Small intestine (tissue), 16 donors: ENCODE data around the gene SULT1A2. TPM values are rescaled to one million over a fixed set of nuclear protein-coding genes. Genes with fewer than 3 reads are reported as not detected.
"Not testable (repeated sequence)": the region's sequence is repeated elsewhere in the genome, so short reads cannot be mapped to it uniquely, and the experiment has no call there.

Experiments used
- DNase-seq, 2 donors: peaks; one replicate each; pipeline versions ENCODE4 v3.0.0 to v3.0.0-alpha.2; 2013
- FAIRE-seq: peaks from 2 replicates; lab custom pipeline; 2012; peaks lifted over from hg19 to GRCh38; lab: Jason Lieb, UNC
- H3K27ac ChIP-seq, 3 donors: one replicate each; pipeline ENCODE4 v1.5.1; 2013; ENCODE audit warnings: low read length in 2 of 3, mild to moderate bottlenecking in 2 of 3, control low read depth in 1 of 3, inconsistent platforms in 1 of 3, low read depth in 1 of 3, moderate library complexity in 1 of 3
- H3K27me3 ChIP-seq, 3 donors: one replicate each; pipeline ENCODE4 v1.6.1; 2013; ENCODE audit warnings: low read length in 3 of 3, inconsistent platforms in 1 of 3; ENCODE audit not compliant: control insufficient read depth in 3 of 3, insufficient read depth in 3 of 3
- H3K36me3 ChIP-seq, 3 donors: one replicate each; pipeline ENCODE4 v1.6.1; 2013; ENCODE audit warnings: low read length in 3 of 3, inconsistent platforms in 1 of 3, low read depth in 1 of 3, mild to moderate bottlenecking in 1 of 3, moderate library complexity in 1 of 3; ENCODE audit not compliant: control insufficient read depth in 3 of 3, insufficient read depth in 2 of 3
- H3K4me1 ChIP-seq, 3 donors: one replicate each; pipeline ENCODE4 v1.6.1; 2013; ENCODE audit warnings: low read length in 2 of 3, inconsistent platforms in 1 of 3, low read depth in 1 of 3, mild to moderate bottlenecking in 1 of 3, moderate library complexity in 1 of 3; ENCODE audit not compliant: control insufficient read depth in 3 of 3, insufficient read depth in 2 of 3
- H3K4me3 ChIP-seq, 3 donors: one replicate each; pipeline ENCODE4 v1.5.1; 2013; ENCODE audit warnings: low read length in 3 of 3, control low read depth in 1 of 3, inconsistent platforms in 1 of 3, low read depth in 1 of 3, mild to moderate bottlenecking in 1 of 3, moderate library complexity in 1 of 3
- H3K9me3 ChIP-seq, 2 donors: one replicate each; pipeline ENCODE4 v1.6.1; 2013; ENCODE audit warnings: low read depth in 1 of 2, low read length in 1 of 2; ENCODE audit not compliant: control insufficient read depth in 2 of 2, insufficient read depth in 1 of 2
- WGBS, 3 donors: extraction: QIAGEN DNeasy Blood & Tissue Kit; methylation state at CpG; one replicate each; pipeline ENCODE4 v1.1.7; 2013; 5-methylcytosine and 5-hydroxymethylcytosine counted together
- long read RNA-seq, 10 donors: transcript quantifications; one replicate each; lab custom pipeline, GENCODE V29; 2026
- polyA plus RNA-seq, 4 donors: library from polyadenylated mRNA; stranded (reverse) in 3 of 4; unstranded in 1 of 4; fragments of 200-250 nt in 3 of 4; fragments of 120-200 nt in 1 of 4; gene quantifications; one replicate each; pipeline versions ENCODE4 v1.2.1 to v1.2.3, GENCODE V29; 2013
- donor health status: healthy with polysubstance abuse.
- donor health status: control.
- donor health status: control.
- donor health status: Bipolar disorder and iron deficiency.
- donor health status: healthy.

The SULT1A2 gene
- polyA plus RNA-seq = 100 to 1,000 TPM in 2 of 4 donors, 10 to 100 TPM in 1, 1 to 10 TPM in 1; 6.5 to 321 (median 123) TPM
- long read RNA-seq, donor 1 = 0 reads
- long read RNA-seq, donor 2, partial matches to known transcripts = 0 of 1 reads
- long read RNA-seq, donor 2, other reads (novel, unspliced or antisense) = 0 of 1 reads
- long read RNA-seq, donor 3 = 0 reads
- long read RNA-seq, donor 4 = 0 reads
- long read RNA-seq, donor 5 = 0 reads
- long read RNA-seq, donor 6 = 0 reads
- long read RNA-seq, donor 7 = 0 reads
- long read RNA-seq, donor 8 = 0 reads
- long read RNA-seq, donor 9 = 0 reads
- long read RNA-seq, donor 10 = 0 reads

GRCh38 chr16:28596840-28597691 lies at the start of gene SULT1A2:
SULT1A2 (minus strand) TSS chr16:28597050; CDS start chr16:28595930, 1,120 bp downstream.
- no peaks in the 10 kb centered on the region for H3K27me3 ChIP-seq
- 15 to 33% (median 29%) methylated on average over 11 of the region's 11 CpGs for WGBS, 3 donors
- H3K27ac ChIP-seq = peak within 1 kb of the TSS; percentile 71 to 85 (median 83)
- peaks cover 0 to 25% (median 0%) of the 10 kb centered on the region in 3 donors for H3K36me3 ChIP-seq
- FAIRE-seq (no peak), DNase-seq (peak; percentile 88 to 95)
- H3K4me3 ChIP-seq = peak within 1 kb of the TSS in 2 of 3 donors; percentile 39 to 51
- peaks cover 0 to 28% (median 2%) of the 10 kb centered on the region in 3 donors for H3K4me1 ChIP-seq
- no peaks in the 10 kb centered on the region for H3K9me3 ChIP-seq

GRCh38 chr16:28639959-28640358 lies 43.1 kb upstream of the SULT1A2 start:
- WGBS, 3 donors = 49 to 79% (median 60%) methylated on average over 1 to 2 of the region's 2 CpGs
- not testable (repeated sequence) for DNase-seq, H3K4me1 ChIP-seq, FAIRE-seq, H3K36me3 ChIP-seq, H3K4me3 ChIP-seq, H3K27me3 ChIP-seq, H3K9me3 ChIP-seq
- peak overlapping the region in 1 of 3 donors; percentile 44 for H3K27ac ChIP-seq

GRCh38 chr16:28638359-28638758 lies 41.5 kb upstream of the SULT1A2 start:
- not testable (repeated sequence) for H3K4me1 ChIP-seq, H3K27ac ChIP-seq, H3K27me3 ChIP-seq, DNase-seq, H3K36me3 ChIP-seq, FAIRE-seq, H3K4me3 ChIP-seq, H3K9me3 ChIP-seq
- WGBS, 3 donors = 75 to 96% (median 89%) methylated on average over 3 to 4 of the region's 5 CpGs

GRCh38 chr16:28637765-28638164 lies 40.9 kb upstream of the SULT1A2 start, which contains the start of gene NPIPB8:
NPIPB8 (plus strand) TSS chr16:28638065; CDS start chr16:28638361, 296 bp downstream.
- not testable (repeated sequence) for DNase-seq, H3K36me3 ChIP-seq, H3K9me3 ChIP-seq, FAIRE-seq, H3K4me1 ChIP-seq, H3K27ac ChIP-seq, H3K4me3 ChIP-seq, H3K27me3 ChIP-seq
- WGBS, 3 donors = no CpG with 5 or more reads among the region's 1 CpG

GRCh38 chr16:28636093-28636823 lies 39.4 kb upstream of the SULT1A2 start:
- H3K4me1 ChIP-seq, H3K27me3 ChIP-seq, H3K27ac ChIP-seq, H3K36me3 ChIP-seq, H3K4me3 ChIP-seq, DNase-seq, FAIRE-seq, H3K9me3 ChIP-seq: not testable (repeated sequence)
- 35 to 58% (median 39%) methylated on average over 5 of the region's 5 CpGs for WGBS, 3 donors

GRCh38 chr16:28630905-28631304 lies 34.1 kb upstream of the SULT1A2 start:
- FAIRE-seq, H3K27me3 ChIP-seq, DNase-seq, H3K36me3 ChIP-seq, H3K9me3 ChIP-seq, H3K27ac ChIP-seq, H3K4me1 ChIP-seq, H3K4me3 ChIP-seq: not testable (repeated sequence)
- WGBS, 3 donors = 70 to 80% (median 73%) methylated on average over 4 of the region's 5 CpGs

- Histone ChIP-seq H3K36me3 (peaks cover 0 to 20% (median 0%) of the 10 kb centered on the region in 3 donors), H3K4me3 (peak overlapping the region; percentile 40 to 66 (median 50)), H3K27me3 (no peaks in the 10 kb centered on the region), H3K27ac (peak overlapping the region in 2 of 3 donors; percentile 45 to 60), H3K9me3 (no peaks in the 10 kb centered on the region), H3K4me1 (peaks cover 0 to 12% (median 0%) of the 10 kb centered on the region in 3 donors)
- WGBS, 3 donors = 1 to 4% (median 1%) methylated on average over 63 to 68 of the region's 68 CpGs
- no peak for FAIRE-seq
- DNase-seq = peak; percentile 70 to 86
These were observed 26.4 kb upstream of the SULT1A2 start for GRCh38 chr16:28623172-28623711.
